Lower leg skin (tissue), 4 donors: Measurements from ENCODE around the gene PPP1R12C. TPM values are rescaled to one million over a fixed set of nuclear protein-coding genes. Genes with fewer than 3 reads are reported as not detected.

Source experiments
- DNase-seq, 2 donors: peaks; one replicate each; pipeline ENCODE4 v3.0.0-alpha.2; 2019; ENCODE audit warnings: low spot score in 2 of 2
- H3K4me3 ChIP-seq: fragments of 200-600 bp; sonication (generic); 2 replicates; pipeline ENCODE4 v1.5.1; 2017; ENCODE audit warnings: mild to moderate bottlenecking, low read depth; ENCODE audit not compliant: poor library complexity, severe bottlenecking
- POLR2A ChIP-seq, 2 donors: fragments of 450-650 bp; IDR thresholded peaks; one replicate each; pipeline ENCODE4 v1.6.1; 2016 to 2017; ENCODE audit warnings: antibody characterized with exemption in 2 of 2, mild to moderate bottlenecking in 1 of 2, moderate library complexity in 1 of 2
- WGBS, 2 donors: methylation state at CpG; one replicate each; pipeline ENCODE4 v1.1.5; 2018; 5-methylcytosine and 5-hydroxymethylcytosine counted together
- intact Hi-C: fragments of 100-400 bp; cut with DNase I; formaldehyde crosslinking; loops from one replicate; pipeline ENCODE4 v1.15.0; 2023; ENCODE audit warnings: low total_unique reads
- total RNA-seq, 4 donors: library from RNA; depleted of rRNA; stranded (reverse); fragments of >200 nt; gene quantifications; one replicate each; pipeline ENCODE4 v1.1.0, GENCODE V29; 2016
- TF ChIP-seq, protein P1 (sequence below), 3 donors: fragments of 450-650 bp; IDR thresholded peaks; one replicate each; pipeline ENCODE4 v1.5.1; 2016; ENCODE audit warnings: antibody characterized with exemption in 3 of 3, mild to moderate bottlenecking in 3 of 3, moderate library complexity in 2 of 3

The PPP1R12C gene
- total RNA-seq, 4 donors from 2014 or later: 55.5 to 103 (median 79.4) TPM

DNA sequence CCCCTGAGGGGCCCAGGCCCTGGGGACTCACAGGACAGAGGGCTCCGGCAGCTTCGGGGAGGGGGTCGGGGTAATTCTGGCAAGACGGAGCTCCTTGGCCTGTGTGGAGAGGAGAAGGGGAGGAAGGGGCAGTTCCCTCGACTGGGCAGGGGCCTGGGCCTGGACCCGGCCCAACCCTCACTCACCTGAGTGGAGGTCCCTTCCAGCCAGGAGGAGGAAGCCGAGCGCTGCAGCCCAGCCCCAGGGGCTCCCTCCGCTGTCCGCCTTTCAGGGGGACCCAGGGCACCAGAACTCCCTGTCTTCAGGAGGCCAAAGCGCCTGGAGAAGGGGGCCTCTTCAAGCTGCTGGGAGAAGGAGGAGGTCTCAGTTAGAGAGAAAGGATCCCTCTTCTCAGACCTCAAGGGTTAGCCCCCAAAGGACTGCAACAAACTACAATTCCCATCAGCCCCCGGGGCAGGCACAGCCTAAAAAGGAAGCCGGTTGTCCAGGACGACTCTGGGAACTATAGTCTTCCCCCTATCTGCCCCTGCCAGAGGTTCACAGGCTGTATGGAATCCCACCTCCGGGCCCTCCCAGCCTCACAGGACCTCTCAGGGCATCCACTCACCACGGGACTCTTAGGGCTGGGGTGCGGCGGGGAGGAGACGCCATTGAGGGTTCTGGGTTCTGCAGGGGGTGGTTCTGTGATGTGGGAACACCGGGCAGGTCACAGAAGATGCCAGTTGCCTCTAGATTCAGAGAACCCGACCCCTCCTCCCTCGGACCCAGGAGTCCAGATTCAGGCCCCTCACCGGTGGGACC is 22.0 kb downstream of the PPP1R12C start:
- no peak overlapping the region for H3K4me3 ChIP-seq
- 85 to 88% methylated on average over 17 to 23 of the region's 23 CpGs for WGBS, 2 donors
- TF ChIP-seq, protein P1, sequence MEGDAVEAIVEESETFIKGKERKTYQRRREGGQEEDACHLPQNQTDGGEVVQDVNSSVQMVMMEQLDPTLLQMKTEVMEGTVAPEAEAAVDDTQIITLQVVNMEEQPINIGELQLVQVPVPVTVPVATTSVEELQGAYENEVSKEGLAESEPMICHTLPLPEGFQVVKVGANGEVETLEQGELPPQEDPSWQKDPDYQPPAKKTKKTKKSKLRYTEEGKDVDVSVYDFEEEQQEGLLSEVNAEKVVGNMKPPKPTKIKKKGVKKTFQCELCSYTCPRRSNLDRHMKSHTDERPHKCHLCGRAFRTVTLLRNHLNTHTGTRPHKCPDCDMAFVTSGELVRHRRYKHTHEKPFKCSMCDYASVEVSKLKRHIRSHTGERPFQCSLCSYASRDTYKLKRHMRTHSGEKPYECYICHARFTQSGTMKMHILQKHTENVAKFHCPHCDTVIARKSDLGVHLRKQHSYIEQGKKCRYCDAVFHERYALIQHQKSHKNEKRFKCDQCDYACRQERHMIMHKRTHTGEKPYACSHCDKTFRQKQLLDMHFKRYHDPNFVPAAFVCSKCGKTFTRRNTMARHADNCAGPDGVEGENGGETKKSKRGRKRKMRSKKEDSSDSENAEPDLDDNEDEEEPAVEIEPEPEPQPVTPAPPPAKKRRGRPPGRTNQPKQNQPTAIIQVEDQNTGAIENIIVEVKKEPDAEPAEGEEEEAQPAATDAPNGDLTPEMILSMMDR (IDR thresholded peaks at IDR 0.05): no peak
- no peak for TF ChIP-seq POLR2A (IDR thresholded peaks at IDR 0.05)
- no peak for DNase-seq
- intact Hi-C loops: no loop called here

DNA sequence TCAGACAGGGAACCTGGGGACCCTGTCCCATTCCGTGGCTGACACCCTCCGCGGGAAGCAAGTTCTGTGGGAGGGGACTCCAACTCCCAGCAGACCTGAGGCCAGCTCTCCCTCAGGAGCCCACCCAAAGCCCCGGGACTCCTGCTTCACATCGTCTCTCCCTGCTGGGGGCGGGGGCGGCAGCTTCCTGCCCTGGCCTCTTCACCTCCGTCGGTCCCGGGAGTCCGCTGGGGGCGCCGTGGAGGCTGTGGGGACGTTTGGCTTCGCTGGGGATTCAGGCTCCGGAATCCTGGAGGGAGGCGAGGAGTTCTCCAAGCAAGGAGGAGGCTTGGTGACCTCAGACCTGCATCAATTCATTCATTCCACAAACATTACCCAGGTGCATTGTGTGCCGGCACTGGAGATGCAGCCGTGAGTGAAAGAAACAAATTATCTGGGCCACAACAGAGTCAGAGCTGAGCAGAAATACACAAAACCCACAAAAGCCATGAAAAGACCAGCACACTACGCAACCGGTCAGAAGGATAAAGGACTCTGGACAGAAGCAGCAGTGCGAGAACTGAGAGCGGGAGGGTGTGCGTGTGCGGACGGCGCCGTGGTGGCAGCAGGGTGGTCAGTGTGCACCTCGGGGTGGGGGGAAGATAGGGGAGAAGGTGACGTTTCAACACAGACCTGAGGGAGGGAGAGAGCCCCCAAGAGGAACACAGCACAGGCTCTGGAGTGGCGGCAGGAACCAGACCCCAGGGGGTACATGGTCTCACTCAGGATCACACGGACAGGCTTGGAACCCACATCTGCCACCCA is 22.8 kb downstream of the PPP1R12C start:
- intact Hi-C loops: no loop called here
- DNase-seq: no peak
- no peak overlapping the region for H3K4me3 ChIP-seq
- WGBS, 2 donors: 89 to 93% methylated on average over 30 to 32 of the region's 32 CpGs
- TF ChIP-seq, protein P1 (IDR thresholded peaks at IDR 0.05): no peak
- no peak for TF ChIP-seq POLR2A (IDR thresholded peaks at IDR 0.05)

DNA sequence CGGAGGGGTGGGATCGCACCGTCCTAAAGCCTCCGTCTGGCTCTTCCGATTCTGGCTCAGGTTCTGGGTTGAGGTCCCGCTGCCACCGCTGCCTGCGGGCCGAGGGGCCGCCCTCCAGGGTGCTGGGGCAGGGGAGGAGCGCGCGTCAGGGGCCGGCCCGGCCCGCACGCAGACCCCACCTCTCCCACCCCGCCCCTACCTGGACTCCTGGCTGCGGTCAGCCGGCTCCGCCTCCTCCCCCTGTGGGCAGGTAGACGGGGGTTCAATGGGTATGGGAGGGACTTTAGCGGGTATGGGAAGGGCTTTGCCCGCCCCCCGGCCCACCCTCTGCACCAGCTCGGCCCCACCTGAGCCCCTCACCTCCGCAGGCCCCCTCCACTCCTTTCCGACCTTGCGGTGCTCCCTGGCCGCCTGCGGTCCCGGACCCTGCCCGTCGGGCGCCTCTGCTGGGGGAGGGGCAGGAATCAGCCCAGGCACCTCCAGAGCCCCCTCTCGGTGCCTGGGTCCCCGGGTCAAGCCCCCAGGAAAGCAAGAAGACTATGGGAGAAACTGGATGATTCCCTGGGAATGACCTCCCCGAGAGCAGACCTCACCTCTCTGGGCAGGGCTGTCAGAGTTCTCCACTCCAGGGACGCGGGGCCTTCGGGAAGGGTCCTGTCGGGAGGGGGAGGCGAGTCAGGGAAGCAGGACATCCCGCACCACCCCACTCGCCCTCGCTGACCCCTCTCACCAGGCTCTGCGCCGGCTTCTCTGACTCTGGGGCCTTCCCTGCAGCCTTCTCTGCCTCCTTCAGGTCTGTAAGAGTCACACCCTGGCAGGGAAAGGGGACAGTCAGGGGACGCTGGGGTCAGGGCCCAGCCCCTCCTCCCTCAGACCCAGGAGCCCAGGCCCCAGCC is 24.8 kb downstream of the PPP1R12C start:
- intact Hi-C loops: no loop called here
- H3K4me3 ChIP-seq: no peak overlapping the region
- WGBS, 2 donors: 91 to 93% methylated on average over 36 to 43 of the region's 49 CpGs
- TF ChIP-seq, protein P1 (IDR thresholded peaks at IDR 0.05): no peak
- no peak for TF ChIP-seq POLR2A (IDR thresholded peaks at IDR 0.05)
- DNase-seq: no peak

DNA sequence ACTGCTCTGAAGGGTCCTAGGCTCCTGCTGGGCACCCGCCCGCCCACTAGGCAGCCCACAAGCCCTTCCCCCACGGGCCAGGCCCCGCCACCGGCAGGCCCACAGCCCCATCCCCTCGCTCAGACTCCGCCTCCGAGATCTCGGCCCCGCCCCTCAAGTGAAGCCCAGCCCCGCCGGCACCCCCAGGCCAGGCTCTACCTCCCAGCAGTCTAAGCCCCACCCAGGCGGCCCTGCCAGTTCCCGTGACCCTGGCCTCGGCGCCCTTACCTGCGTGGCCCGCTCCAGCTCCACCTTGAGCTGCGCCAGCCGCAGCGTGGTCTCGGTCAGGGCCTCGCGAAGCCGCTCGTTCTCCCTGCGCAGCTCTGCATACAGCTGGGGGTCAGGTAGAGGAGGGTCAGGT is 25.5 kb downstream of the PPP1R12C start:
- 85 to 89% methylated on average over 22 to 23 of the region's 27 CpGs for WGBS, 2 donors
- H3K4me3 ChIP-seq: no peak overlapping the region
- TF ChIP-seq, protein P1 (IDR thresholded peaks at IDR 0.05): no peak
- TF ChIP-seq POLR2A (IDR thresholded peaks at IDR 0.05): no peak
- intact Hi-C loops: no loop called here
- DNase-seq: no peak

DNA sequence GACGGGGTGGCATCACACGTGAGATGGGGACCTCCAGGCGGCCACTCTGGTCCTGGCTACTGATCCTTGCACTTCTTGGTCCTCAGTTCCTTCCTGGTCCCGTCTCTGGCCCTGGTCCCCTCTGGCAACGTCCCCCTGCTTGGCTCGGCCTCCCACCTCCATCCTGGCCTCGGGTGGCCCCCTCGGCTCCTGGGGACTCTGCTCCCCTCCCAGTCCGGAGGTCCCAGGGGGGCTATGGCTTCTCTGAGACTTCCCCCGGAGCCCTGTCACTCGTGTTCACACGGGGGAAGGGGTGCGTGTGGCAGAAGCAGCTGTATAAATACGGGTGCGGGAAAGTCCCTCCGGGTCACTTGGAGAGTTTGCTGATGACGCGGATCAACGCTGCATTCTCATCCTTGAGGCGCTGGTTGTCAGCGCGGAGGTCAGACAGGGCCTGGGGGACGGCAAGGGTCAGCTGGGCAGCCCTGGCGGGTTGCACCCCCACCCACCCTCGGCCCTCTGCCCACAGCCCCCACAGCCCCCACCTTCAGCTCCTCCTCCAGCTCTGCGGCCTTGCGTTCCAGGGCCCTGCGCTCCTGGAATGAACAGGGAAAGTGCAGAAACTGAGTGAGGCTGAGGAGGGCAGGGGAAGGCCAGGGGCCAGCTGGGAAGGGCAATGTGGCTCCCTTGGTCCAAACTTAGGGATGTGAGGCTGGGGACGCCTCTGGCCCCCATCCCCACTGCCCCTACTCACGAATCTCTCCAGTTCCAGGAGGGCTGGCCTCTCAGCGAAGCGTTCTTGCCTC is 26.1 kb downstream of the PPP1R12C start:
- DNase-seq: no peak
- intact Hi-C loops: no loop called here
- 89 to 93% methylated on average over 30 to 32 of the region's 32 CpGs for WGBS, 2 donors
- TF ChIP-seq POLR2A (IDR thresholded peaks at IDR 0.05): no peak
- TF ChIP-seq, protein P1 (IDR thresholded peaks at IDR 0.05): no peak
- no peak overlapping the region for H3K4me3 ChIP-seq
